HepG2 (cell line): ENCODE results near the gene MRPS2. TPM values are rescaled to one million over a fixed set of nuclear protein-coding genes. Genes with fewer than 3 reads are reported as not detected.

Experiments used
- FOSL2 ChIP-seq: sonication (generic); formaldehyde crosslinking; IDR thresholded peaks from 2 replicates; pipeline ENCODE4 v1.4.0; 2020; ENCODE audit warnings: missing genetic modification reagents
- GABPB1 ChIP-seq: IDR thresholded peaks from 2 replicates; pipeline ENCODE4 v1.6.1; 2016; ENCODE audit warnings: mild to moderate bottlenecking, missing genetic modification reagents, moderate library complexity, missing compliant biosample characterization
- IKZF5 ChIP-seq: IDR thresholded peaks from 2 replicates; pipeline ENCODE4 v1.6.1; 2018; ENCODE audit warnings: missing genetic modification reagents, mild to moderate bottlenecking, missing compliant biosample characterization
- KMT2B ChIP-seq: IDR thresholded peaks from 2 replicates; pipeline ENCODE4 v1.6.1; 2016; ENCODE audit warnings: missing genetic modification reagents, missing compliant biosample characterization
- PAXIP1 ChIP-seq: sonication (generic); formaldehyde crosslinking; conservative IDR thresholded peaks from 2 replicates; pipeline ENCODE4 v1.4.0; 2020; ENCODE audit warnings: mild to moderate bottlenecking, missing genetic modification reagents, moderate library complexity
- PHF8 ChIP-seq: sonication (generic); formaldehyde crosslinking; IDR thresholded peaks from 2 replicates; pipeline ENCODE4 v1.5.0; 2020; ENCODE audit warnings: missing genetic modification reagents
- PTBP1 ChIP-seq: fragments of 200-400 bp; formaldehyde crosslinking; IDR thresholded peaks from 2 replicates; pipeline ENCODE4 v1.6.1; 2018; ENCODE audit warnings: low read length, low read depth; ENCODE audit not compliant: poor library complexity, severe bottlenecking
- SYNCRIP ChIP-seq: fragments of 200-400 bp; formaldehyde crosslinking; IDR thresholded peaks from 2 replicates; pipeline ENCODE4 v1.6.1; 2018; ENCODE audit warnings: mild to moderate bottlenecking, low read depth, low read length; ENCODE audit not compliant: insufficient read depth
- TEAD3 ChIP-seq: optimal IDR thresholded peaks from 2 replicates; pipeline ENCODE3; 2016; ENCODE audit warnings: borderline replicate concordance
- TOE1 ChIP-seq: sonication (generic); formaldehyde crosslinking; IDR thresholded peaks from 2 replicates; pipeline ENCODE4 v1.4.0; 2020; ENCODE audit warnings: mild to moderate bottlenecking, missing genetic modification reagents
- ZFP91 ChIP-seq: sonication (generic); formaldehyde crosslinking; IDR thresholded peaks from 2 replicates; pipeline ENCODE4 v1.9.0; 2022; ENCODE audit warnings: missing genetic modification reagents, mild to moderate bottlenecking, borderline replicate concordance
- ZNF317 ChIP-seq: sonication (generic); formaldehyde crosslinking; IDR thresholded peaks from 2 replicates; pipeline ENCODE4 v1.5.0; 2020; ENCODE audit warnings: mild to moderate bottlenecking, missing genetic modification reagents
- ZNF776 ChIP-seq: sonication (generic); formaldehyde crosslinking; IDR thresholded peaks from 2 replicates; pipeline ENCODE4 v1.4.0; 2020; ENCODE audit warnings: mild to moderate bottlenecking, missing genetic modification reagents
- polyA plus RNA-seq, 8 experiments: library from polyadenylated mRNA; depleted of rRNA in 3 of 8; stranded (reverse) in 7 of 8; unstranded in 1 of 8; fragments of >200 nt; fragmentation: Illumina TruSeq in 4 of 8; extraction: Trizol in 4 of 8; gene quantifications; 2 replicates each; pipeline versions ENCODE4 v1.2.1 to v1.2.3, GENCODE V29; 2011 to 2016; ENCODE audit warnings: low read depth in 4 of 8, missing spikeins in 1 of 8, mixed read lengths in 1 of 8; ENCODE audit not compliant: insufficient read depth in 1 of 8
- total RNA-seq, 5 experiments: library from RNA; depleted of rRNA; stranded (reverse); fragments of >200 nt; fragmentation: Illumina TruSeq; extraction: Trizol; gene quantifications; 2 replicates each; pipeline ENCODE4 v1.2.3, GENCODE V29; 2016; ENCODE audit warnings: low read depth in 1 of 5
- TF ChIP-seq, protein P1 (sequence below): IDR thresholded peaks from 2 replicates; pipeline ENCODE4 v1.6.1; 2016; ENCODE audit warnings: low read depth, borderline replicate concordance
- TF ChIP-seq, protein P2 (sequence below), 2 experiments: sonication (generic) in 1 of 2; formaldehyde crosslinking in 1 of 2; IDR thresholded peaks; 2 replicates each; pipeline versions ENCODE4 v1.4.0 to v1.6.1; 2018 to 2020; ENCODE audit warnings: missing genetic modification reagents in 2 of 2, borderline replicate concordance in 1 of 2, low read depth in 1 of 2, mild to moderate bottlenecking in 1 of 2, missing biosample characterization in 1 of 2

MRPS2 gene
- total and polyA plus RNA-seq, 2 of the 13 experiments (the other 11 are each of a cell fraction or from before 2014, with no cell fraction given), result 44.4 to 86.7 TPM

- TF ChIP-seq IKZF5 (CRISPR knock-in tag), result 0 out of 2 replicates have a peak, but pooled peaks have one; percentile 22
- TF ChIP-seq TOE1 (CRISPR knock-in tag), result no peak
- TF ChIP-seq GABPB1 (CRISPR knock-in tag), result peak; percentile 71; the same call in 1 of the 2 replicates
- TF ChIP-seq PAXIP1 (CRISPR knock-in tag), result no peak
- TF ChIP-seq, protein P1, sequence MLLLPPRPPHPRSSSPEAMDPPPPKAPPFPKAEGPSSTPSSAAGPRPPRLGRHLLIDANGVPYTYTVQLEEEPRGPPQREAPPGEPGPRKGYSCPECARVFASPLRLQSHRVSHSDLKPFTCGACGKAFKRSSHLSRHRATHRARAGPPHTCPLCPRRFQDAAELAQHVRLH, result 0 out of 2 replicates have a peak, but pooled peaks have one; percentile 17
- TF ChIP-seq SYNCRIP, result no peak
- TF ChIP-seq FOSL2 (CRISPR knock-in tag), result no peak
- TF ChIP-seq ZNF776, result peak; percentile 70; the same call in 1 of the 2 replicates
- TF ChIP-seq KMT2B (CRISPR knock-in tag), result no peak
- TF ChIP-seq TEAD3 (CRISPR knock-in tag), result no peak
- TF ChIP-seq ZFP91 (CRISPR knock-in tag), result peak; percentile 66; the same call in 1 of the 2 replicates
- TF ChIP-seq ZNF317 (CRISPR knock-in tag), result peak; percentile 59; the same call in 1 of the 2 replicates
- TF ChIP-seq, protein P2, sequence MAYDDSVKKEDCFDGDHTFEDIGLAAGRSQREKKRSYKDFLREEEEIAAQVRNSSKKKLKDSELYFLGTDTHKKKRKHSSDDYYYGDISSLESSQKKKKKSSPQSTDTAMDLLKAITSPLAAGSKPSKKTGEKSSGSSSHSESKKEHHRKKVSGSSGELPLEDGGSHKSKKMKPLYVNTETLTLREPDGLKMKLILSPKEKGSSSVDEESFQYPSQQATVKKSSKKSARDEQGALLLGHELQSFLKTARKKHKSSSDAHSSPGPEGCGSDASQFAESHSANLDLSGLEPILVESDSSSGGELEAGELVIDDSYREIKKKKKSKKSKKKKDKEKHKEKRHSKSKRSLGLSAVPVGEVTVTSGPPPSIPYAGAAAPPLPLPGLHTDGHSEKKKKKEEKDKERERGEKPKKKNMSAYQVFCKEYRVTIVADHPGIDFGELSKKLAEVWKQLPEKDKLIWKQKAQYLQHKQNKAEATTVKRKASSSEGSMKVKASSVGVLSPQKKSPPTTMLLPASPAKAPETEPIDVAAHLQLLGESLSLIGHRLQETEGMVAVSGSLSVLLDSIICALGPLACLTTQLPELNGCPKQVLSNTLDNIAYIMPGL (CRISPR knock-in tag; IDR thresholded peaks at IDR 0.05; ENCODE audit: borderline replicate concordance in 1 of 2, low read depth in 1 of 2), result peak; percentile 33 to 36; a peak in 1 of 4 replicates
- TF ChIP-seq PTBP1, result no peak
- peak; percentile 84 for TF ChIP-seq PHF8 (CRISPR knock-in tag)
Measured at GRCh38 chr9:135480071-135480939, 20.2 kb upstream of the MRPS2 start (continued).
